BLaER1 (cell line): ENCODE measurements around the gene TCERG1L.

Experiments
- H3K27ac ChIP-seq: shearing (Covaris generic); formaldehyde crosslinking; 2 replicates; pipeline ENCODE4 v1.8.1; 2022
- H3K27me3 ChIP-seq: shearing (Covaris generic); formaldehyde crosslinking; 2 replicates; pipeline ENCODE4 v1.8.1; 2022
- H3K36me3 ChIP-seq: shearing (Covaris generic); formaldehyde crosslinking; 2 replicates; pipeline ENCODE4 v1.8.1; 2022
- H3K4me1 ChIP-seq: shearing (Covaris generic); formaldehyde crosslinking; 2 replicates; pipeline ENCODE4 v1.8.1; 2022
- H3K4me2 ChIP-seq: shearing (Covaris generic); formaldehyde crosslinking; 2 replicates; pipeline ENCODE4 v1.8.1; 2022
- H3K4me3 ChIP-seq: shearing (Covaris generic); formaldehyde crosslinking; 2 replicates; pipeline ENCODE4 v1.8.1; 2022
- H3K9ac ChIP-seq: shearing (Covaris generic); formaldehyde crosslinking; 2 replicates; pipeline ENCODE4 v1.8.1; 2022
- H3K9me3 ChIP-seq: shearing (Covaris generic); formaldehyde crosslinking; 2 replicates; pipeline ENCODE4 v1.8.1; 2022
- H4K20me1 ChIP-seq: shearing (Covaris generic); formaldehyde crosslinking; 2 replicates; pipeline ENCODE4 v1.8.1; 2022
- Cebpa-rat ChIP-seq: shearing (Covaris generic); IDR thresholded peaks from 2 replicates; pipeline ENCODE4 v1.8.1; 2022

TCERG1L gene

DNA sequence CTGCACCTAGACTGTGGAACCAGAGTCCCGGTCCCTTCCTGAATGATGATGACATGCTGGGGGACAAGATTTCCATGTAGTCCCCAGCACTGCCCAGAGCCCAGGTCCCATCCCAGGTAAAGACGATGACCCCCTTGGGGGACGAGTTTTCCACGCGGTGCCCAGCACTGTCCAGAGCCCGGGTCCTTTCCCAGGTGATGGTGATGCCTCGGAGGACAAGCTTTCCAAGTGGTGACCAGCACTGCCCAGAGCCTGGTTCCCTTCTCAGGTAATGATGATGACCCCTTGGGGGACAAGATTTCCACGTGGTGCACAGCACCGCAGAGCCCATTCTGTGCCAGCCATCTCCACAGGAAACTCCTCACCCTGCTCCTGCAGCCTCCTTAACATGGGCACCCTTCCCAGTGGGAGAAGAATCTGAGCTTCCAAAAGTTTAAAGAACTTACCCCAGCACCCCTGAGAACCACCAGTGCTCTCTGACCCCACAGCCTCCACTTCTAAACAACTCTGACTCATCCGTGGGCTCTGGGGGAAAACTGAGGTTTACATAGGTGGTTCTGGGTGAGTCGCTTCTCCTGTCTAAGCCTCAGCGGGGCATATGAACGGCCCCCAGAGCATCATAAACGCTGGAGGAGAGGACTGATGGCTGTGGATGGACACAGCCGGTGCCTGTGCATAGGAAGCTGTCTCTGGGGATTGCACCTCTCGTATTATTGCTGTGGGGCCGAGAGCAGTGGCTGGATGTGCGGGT lies 233.2 kb downstream of the TCERG1L start:
- no peak overlapping the region for H3K4me2 ChIP-seq
- no peaks in the 10 kb centered on the region for H3K27me3 ChIP-seq
- H3K36me3 ChIP-seq: no peaks in the 10 kb centered on the region
- H3K27ac ChIP-seq: no peak overlapping the region
- no peaks in the 10 kb centered on the region for H3K9me3 ChIP-seq
- H3K9ac ChIP-seq: no peak overlapping the region
- peaks cover 35% of the 10 kb centered on the region for H3K4me1 ChIP-seq
- no peak for TF ChIP-seq Cebpa-rat
- no peak overlapping the region for H3K4me3 ChIP-seq
- no peaks in the 10 kb centered on the region for H4K20me1 ChIP-seq

DNA sequence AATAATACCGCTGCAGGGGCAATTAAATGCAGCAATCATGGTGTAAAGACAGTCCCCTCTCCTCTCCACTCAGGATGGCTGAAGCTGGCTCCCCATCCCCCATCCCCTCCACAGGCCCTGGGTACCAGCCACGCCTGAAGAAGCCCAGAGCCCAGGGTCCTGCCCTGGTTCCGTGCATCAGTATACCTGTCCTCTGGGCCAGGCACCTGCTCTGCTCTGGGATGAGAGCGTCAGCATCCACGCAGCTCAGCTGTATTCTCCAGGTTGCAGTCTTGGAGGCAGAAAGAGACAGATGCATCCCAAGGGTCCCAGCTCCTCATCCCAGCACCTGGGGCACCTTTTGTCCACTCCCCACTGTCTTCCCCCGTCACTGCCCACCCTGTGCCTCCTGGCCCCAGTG lies 233.8 kb downstream of the TCERG1L start:
- H3K4me3 ChIP-seq: no peak overlapping the region
- peaks cover 34% of the 10 kb centered on the region for H3K4me1 ChIP-seq
- no peaks in the 10 kb centered on the region for H3K9me3 ChIP-seq
- H3K36me3 ChIP-seq: no peaks in the 10 kb centered on the region
- no peaks in the 10 kb centered on the region for H3K27me3 ChIP-seq
- H3K27ac ChIP-seq: no peak overlapping the region
- no peak for TF ChIP-seq Cebpa-rat
- H3K4me2 ChIP-seq: no peak overlapping the region
- H4K20me1 ChIP-seq: no peaks in the 10 kb centered on the region
- H3K9ac ChIP-seq: no peak overlapping the region

DNA sequence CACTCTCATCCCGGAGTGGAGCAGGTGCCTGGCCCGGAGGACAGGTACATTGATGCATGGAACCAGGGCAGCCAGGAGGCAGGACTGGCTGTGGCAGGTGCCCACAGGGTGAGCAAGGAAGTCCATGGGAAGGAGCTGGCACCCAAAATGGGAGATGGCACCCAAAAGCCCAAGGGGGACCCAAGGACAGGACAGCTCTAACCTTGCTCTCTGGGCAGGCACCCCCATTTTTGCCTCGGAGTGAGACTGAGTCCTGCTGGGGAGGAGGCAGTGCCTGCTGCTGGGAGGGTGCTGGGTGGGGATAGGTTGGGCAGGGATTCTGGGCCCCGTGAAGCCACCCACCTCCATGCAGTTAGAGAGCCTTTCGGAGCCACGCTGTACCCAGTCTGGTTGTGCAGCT lies 234.5 kb downstream of the TCERG1L start:
- Histone ChIP-seq H3K4me1 (peaks cover 27% of the 10 kb centered on the region), H3K4me3 (no peak overlapping the region), H3K27me3 (no peaks in the 10 kb centered on the region), H3K4me2 (no peak overlapping the region), H3K9me3 (no peaks in the 10 kb centered on the region), H3K9ac (no peak overlapping the region), H4K20me1 (no peaks in the 10 kb centered on the region), H3K27ac (no peak overlapping the region), H3K36me3 (no peaks in the 10 kb centered on the region)
- no peak for TF ChIP-seq Cebpa-rat

DNA sequence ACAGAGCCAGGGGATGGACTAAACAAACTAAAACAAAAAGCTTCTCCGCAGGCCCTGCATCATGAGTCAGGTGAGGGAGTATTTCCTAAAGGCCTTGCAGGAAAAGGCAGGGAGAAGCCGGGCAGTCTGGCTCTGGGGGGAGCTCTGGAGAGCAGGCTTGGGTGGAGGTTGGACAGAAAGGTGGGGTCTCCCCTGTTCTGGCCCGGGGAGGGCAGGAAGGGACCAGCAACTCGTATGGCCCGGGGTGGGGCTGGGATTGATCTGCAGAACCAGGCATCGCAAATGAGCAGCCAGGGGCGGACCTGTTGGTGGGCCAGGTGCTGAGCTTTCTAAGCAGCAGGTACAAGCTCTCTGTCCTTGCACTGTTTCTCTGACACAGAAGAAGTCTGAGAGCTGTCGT lies 235.2 kb downstream of the TCERG1L start:
- H4K20me1 ChIP-seq: no peaks in the 10 kb centered on the region
- H3K36me3 ChIP-seq: no peaks in the 10 kb centered on the region
- TF ChIP-seq Cebpa-rat: no peak
- H3K27ac ChIP-seq: no peak overlapping the region
- no peak overlapping the region for H3K9ac ChIP-seq
- H3K4me3 ChIP-seq: no peak overlapping the region
- peaks cover 20% of the 10 kb centered on the region for H3K4me1 ChIP-seq
- H3K9me3 ChIP-seq: no peaks in the 10 kb centered on the region
- no peaks in the 10 kb centered on the region for H3K27me3 ChIP-seq
- no peak overlapping the region for H3K4me2 ChIP-seq

DNA sequence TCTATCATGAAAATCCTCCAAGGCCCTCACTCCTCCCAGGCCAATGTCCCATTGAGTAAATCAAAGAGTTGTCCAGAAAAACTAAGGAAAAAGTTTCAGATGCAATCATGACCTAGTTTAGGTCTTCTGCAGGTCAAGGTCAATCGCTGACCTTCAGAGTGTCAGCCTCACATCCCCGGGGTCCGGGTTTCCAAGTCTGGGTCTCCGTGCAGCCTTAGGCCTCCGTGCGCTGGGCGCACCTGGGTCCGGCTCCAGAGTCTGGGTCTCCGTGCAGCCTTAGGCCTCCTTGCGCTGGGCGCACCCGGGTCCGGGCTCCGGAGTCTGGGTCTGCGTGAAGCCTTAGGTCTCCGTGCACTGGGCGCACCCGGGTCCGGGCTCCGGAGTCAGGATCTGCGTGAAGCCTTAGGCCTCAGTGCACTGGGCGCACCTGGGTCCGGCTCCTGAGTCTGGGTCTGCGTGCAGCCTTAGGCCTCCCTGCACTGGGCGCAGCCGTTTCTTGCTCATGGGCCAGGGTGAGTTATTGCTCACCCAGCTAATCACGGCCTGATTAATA lies 236.2 kb downstream of the TCERG1L start:
- Histone ChIP-seq H3K27ac (no peak overlapping the region), H4K20me1 (no peaks in the 10 kb centered on the region), H3K4me2 (no peak overlapping the region), H3K27me3 (no peaks in the 10 kb centered on the region; the same call in 1 of the 2 replicates), H3K4me3 (no peak overlapping the region), H3K9me3 (no peaks in the 10 kb centered on the region), H3K9ac (no peak overlapping the region), H3K36me3 (no peaks in the 10 kb centered on the region), H3K4me1 (peaks cover 10% of the 10 kb centered on the region)
- TF ChIP-seq Cebpa-rat: no peak

DNA sequence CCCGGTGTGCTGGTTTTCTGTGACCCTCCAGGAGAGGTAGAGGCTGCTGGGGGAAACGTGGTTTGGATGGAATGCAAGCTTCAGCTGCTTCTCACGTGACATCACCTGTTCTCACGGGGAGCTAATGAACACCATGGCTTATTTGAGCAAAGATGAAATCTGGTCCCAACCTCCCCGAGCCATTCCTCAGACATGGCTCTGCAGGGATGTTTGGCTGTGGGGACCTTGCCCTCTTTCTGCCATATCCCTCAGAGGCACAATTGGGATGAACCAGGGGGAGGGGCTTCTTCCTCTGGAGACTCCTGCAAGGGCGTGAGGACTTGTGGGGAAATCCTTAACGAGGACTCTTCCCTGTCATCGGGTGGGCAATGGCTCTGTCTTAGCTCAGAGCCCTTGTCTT lies 236.8 kb downstream of the TCERG1L start:
- H3K36me3 ChIP-seq: no peaks in the 10 kb centered on the region
- H3K9me3 ChIP-seq: no peaks in the 10 kb centered on the region
- H3K4me2 ChIP-seq: no peak overlapping the region
- TF ChIP-seq Cebpa-rat: no peak
- no peak overlapping the region for H3K4me3 ChIP-seq
- no peaks in the 10 kb centered on the region; the same call in 1 of the 2 replicates for H3K27me3 ChIP-seq
- H3K9ac ChIP-seq: no peak overlapping the region
- no peak overlapping the region for H3K27ac ChIP-seq
- H3K4me1 ChIP-seq: peaks cover 10% of the 10 kb centered on the region
- H4K20me1 ChIP-seq: no peaks in the 10 kb centered on the region

DNA sequence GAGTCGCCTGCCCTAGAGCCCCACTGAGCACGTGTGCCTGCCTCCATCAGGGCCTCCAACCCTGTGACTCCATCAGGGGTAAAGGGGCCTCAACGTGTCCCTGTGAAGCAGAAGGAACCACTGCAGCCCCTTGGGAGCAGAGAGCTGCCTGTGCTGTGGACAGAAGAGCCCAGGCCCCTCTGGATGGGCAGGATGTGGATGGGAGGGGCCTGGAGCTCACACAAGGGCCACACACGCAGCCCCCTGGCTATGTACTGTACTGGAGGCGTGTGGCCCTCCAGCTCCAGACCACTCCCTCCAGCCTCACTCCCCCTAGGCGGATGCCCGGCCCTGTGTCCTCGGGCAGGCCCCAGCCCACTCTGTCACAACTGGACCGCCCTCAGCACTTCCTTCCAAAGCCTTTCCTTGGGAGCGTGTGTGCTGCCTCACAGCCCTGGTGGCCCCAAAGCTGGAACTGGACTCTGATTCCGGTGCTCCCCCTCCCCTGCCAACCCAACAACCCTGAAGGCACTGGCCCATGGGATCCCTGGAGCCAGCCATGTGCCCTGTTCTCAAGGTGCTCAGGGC lies 238.0 kb downstream of the TCERG1L start:
- H3K4me2 ChIP-seq: peak overlapping the region; percentile 44
- H3K4me1 ChIP-seq: peaks cover 13% of the 10 kb centered on the region
- H4K20me1 ChIP-seq: no peaks in the 10 kb centered on the region
- H3K27me3 ChIP-seq: no peaks in the 10 kb centered on the region; the same call in 1 of the 2 replicates
- no peak overlapping the region for H3K4me3 ChIP-seq
- no peaks in the 10 kb centered on the region for H3K9me3 ChIP-seq
- TF ChIP-seq Cebpa-rat: no peak
- no peaks in the 10 kb centered on the region for H3K36me3 ChIP-seq
- H3K9ac ChIP-seq: no peak overlapping the region
- H3K27ac ChIP-seq: peak overlapping the region; percentile 62; the same call in 1 of the 2 replicates

DNA sequence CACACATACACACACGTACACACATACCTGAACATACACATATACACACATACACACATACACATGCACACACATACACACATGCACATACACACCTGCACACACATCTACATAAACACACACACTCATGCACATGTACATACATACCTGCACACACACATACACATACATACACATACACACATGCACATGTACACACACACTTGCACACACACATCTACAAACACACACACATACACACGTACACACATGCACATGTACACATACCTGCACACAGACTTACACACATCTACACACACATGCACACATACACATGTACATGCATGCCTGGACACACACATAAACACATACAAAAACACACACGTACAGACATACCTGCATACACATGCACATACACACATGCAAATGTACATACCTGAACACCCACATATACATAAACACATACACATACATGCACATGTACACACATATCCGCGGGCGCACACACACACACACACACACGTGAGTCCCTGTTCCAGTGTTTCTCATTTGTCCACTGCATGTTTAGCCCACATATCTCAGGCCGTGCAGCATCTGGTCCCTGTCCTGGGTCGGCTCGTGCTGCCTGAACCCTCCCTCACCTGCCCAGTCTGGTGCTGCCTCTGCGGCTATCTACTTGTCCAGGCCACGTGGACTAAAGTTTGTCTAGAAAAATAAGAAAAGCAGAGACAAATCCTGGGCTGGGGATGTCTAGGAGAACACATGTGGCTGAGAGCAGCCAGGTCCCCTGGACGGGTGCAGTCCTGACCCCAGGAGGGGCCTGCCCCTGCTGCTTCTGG lies 238.7 kb downstream of the TCERG1L start:
- Histone ChIP-seq H4K20me1 (no peaks in the 10 kb centered on the region), H3K27me3 (no peaks in the 10 kb centered on the region; the same call in 1 of the 2 replicates), H3K4me2 (peak overlapping the region; percentile 44), H3K9ac (no peak overlapping the region), H3K27ac (peak overlapping the region; percentile 62; the same call in 1 of the 2 replicates), H3K36me3 (no peaks in the 10 kb centered on the region), H3K4me1 (peaks cover 15% of the 10 kb centered on the region), H3K9me3 (no peaks in the 10 kb centered on the region), H3K4me3 (no peak overlapping the region)
- no peak for TF ChIP-seq Cebpa-rat

DNA sequence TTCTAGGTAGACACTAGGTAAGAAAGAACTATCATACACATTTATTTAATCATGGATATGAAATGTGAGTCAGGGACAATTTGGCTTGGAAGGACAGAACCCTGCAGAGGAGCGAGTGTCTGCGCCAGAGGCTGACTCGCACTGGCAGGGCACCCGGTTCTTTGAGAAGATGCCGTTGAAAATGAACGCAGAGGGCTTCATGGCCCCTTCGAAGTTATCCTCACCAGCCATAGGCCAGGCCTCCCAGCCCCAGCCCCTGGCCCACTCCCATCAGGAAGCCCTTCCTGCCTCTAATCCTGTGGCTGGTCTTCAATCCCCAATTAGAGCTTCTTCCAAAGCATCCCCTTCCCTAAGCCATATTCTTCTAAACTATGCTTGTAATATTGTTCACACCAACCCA lies 239.8 kb downstream of the TCERG1L start:
- H3K36me3 ChIP-seq: no peaks in the 10 kb centered on the region
- no peak overlapping the region for H3K9ac ChIP-seq
- no peaks in the 10 kb centered on the region for H3K9me3 ChIP-seq
- H3K4me1 ChIP-seq: peaks cover 15% of the 10 kb centered on the region
- no peak for TF ChIP-seq Cebpa-rat
- H3K27me3 ChIP-seq: no peaks in the 10 kb centered on the region; the same call in 1 of the 2 replicates
- H3K4me2 ChIP-seq: no peak overlapping the region
- no peak overlapping the region for H3K4me3 ChIP-seq
- H4K20me1 ChIP-seq: no peaks in the 10 kb centered on the region
- H3K27ac ChIP-seq: no peak overlapping the region

DNA sequence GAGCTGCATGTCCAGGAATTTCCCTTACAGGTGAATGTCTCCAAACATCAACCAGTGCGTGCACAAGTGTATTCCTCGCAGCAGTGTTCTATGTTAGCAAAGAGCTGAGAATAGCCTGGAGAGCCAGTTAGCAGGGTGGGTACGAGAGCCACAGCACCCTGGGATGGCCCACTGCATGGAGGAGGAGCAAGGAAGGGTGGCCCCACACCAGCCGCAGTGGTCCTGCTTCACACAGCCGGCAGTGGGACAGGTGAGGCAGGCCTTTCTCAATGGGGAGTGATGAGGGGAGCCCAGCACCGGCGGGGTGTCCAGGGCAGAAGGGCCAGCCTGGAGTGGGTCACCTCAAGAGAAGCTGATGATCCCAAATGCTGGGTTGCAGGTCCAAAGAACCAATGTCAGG lies 240.7 kb downstream of the TCERG1L start:
- no peaks in the 10 kb centered on the region for H4K20me1 ChIP-seq
- peaks cover 20% of the 10 kb centered on the region for H3K4me1 ChIP-seq
- H3K9ac ChIP-seq: no peak overlapping the region
- H3K36me3 ChIP-seq: no peaks in the 10 kb centered on the region
- no peak overlapping the region for H3K27ac ChIP-seq
- no peak for TF ChIP-seq Cebpa-rat
- H3K4me3 ChIP-seq: no peak overlapping the region
- H3K9me3 ChIP-seq: no peaks in the 10 kb centered on the region
- H3K4me2 ChIP-seq: no peak overlapping the region
- H3K27me3 ChIP-seq: no peaks in the 10 kb centered on the region; the same call in 1 of the 2 replicates
